ENCODE data around the gene SFRP5. TPM values are rescaled to one million over a fixed set of nuclear protein-coding genes. Genes with fewer than 3 reads are reported as not detected.

SFRP5 gene
- total and polyA plus RNA-seq, 10 of the 15 experiments (the other 5 are each of a cell fraction or from before 2014, with no cell fraction given), result not detected

DNA sequence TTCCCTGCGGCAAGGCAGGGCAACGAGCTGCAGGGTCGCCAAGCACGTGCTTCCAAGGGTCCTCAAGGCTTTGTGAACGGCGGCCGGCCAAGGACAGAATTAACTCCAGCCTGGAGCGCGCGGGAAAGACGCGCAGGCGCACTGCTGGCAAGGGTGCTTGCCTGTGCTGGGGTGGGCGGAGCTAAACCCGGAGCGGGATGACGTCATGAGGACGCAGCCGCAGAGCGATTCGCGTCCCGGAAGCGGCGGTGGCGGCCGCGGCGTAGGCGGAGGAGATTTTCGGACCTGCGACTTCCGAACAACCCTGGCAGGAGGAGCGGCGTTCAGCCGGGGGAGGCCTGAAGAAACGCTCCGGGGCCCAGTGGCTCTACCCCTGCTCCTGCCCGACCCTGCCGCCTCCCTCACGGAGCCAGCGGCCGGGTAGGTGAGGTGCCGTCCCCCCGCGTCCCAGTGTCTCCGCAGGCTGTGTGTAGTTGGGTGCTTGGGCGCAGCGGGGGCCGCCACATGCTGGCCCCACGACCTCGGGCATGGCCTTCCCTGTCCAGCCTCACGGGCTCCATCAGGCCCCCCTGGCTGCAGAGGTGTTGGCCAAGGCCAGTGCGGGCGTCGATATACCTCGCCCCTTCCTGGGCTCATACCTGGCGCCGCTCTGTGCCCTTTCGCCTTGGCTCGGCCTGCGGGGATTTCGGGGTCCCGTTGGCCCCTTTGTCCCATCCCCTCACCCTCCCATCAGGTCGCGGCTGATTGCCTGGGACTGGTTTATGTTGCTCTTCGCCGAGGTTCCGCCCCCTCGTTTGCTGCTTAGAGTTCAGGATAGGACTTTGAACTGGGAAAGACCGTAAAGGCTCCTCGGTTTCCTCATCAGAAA lies 34.7 kb downstream of the SFRP5 start, which contains the start of gene ZFYVE27 (continued):
- TF ChIP-seq JUNB (IDR thresholded peaks at IDR 0.05) (no peak), ELK1 (IDR thresholded peaks at IDR 0.05; ENCODE audit: low read depth, low read length) (0 out of 2 replicates have a peak, but pooled peaks have one; percentile 29), CBFB (IDR thresholded peaks at IDR 0.05; ENCODE audit: low read depth) (peak; percentile 77; the same call in 1 of the 2 replicates), SIX5 (IDR thresholded peaks at IDR 0.05; ENCODE audit: low read depth, low read length, severe bottlenecking) (no peak), SP1 (IDR thresholded peaks at IDR 0.05; ENCODE audit: low read depth, low read length) (peak; percentile 49), ZSCAN29 (IDR thresholded peaks at IDR 0.05) (no peak), MYB (IDR thresholded peaks at IDR 0.05; ENCODE audit: borderline replicate concordance, low read depth, low read length) (no peak), FOXM1 (IDR thresholded peaks at IDR 0.05; ENCODE audit: low read depth, low read length) (no peak), BHLHE40 (IDR thresholded peaks at IDR 0.05; ENCODE audit: borderline replicate concordance in 1 of 2, low read depth in 2 of 2, low read length in 1 of 2) (peak; percentile 72 to 90), REST (IDR thresholded peaks at IDR 0.05; ENCODE audit: low read depth, low read length) (no peak), RBBP5 (conservative IDR thresholded peaks at IDR 0.05) (no peak), SRF (IDR thresholded peaks at IDR 0.05; ENCODE audit: low read depth in 2 of 2, low read length in 2 of 2) (no peak), ESRRA (IDR thresholded peaks at IDR 0.05; ENCODE audit: low read length) (no peak), ZNF687 (IDR thresholded peaks at IDR 0.05) (peak; percentile 99), HDAC2 (IDR thresholded peaks at IDR 0.05) (no peak)
- TF ChIP-seq, protein P1, sequence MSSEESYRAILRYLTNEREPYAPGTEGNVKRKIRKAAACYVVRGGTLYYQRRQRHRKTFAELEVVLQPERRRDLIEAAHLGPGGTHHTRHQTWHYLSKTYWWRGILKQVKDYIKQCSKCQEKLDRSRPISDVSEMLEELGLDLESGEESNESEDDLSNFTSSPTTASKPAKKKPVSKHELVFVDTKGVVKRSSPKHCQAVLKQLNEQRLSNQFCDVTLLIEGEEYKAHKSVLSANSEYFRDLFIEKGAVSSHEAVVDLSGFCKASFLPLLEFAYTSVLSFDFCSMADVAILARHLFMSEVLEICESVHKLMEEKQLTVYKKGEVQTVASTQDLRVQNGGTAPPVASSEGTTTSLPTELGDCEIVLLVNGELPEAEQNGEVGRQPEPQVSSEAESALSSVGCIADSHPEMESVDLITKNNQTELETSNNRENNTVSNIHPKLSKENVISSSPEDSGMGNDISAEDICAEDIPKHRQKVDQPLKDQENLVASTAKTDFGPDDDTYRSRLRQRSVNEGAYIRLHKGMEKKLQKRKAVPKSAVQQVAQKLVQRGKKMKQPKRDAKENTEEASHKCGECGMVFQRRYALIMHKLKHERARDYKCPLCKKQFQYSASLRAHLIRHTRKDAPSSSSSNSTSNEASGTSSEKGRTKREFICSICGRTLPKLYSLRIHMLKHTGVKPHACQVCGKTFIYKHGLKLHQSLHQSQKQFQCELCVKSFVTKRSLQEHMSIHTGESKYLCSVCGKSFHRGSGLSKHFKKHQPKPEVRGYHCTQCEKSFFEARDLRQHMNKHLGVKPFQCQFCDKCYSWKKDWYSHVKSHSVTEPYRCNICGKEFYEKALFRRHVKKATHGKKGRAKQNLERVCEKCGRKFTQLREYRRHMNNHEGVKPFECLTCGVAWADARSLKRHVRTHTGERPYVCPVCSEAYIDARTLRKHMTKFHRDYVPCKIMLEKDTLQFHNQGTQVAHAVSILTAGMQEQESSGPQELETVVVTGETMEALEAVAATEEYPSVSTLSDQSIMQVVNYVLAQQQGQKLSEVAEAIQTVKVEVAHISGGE (CRISPR knock-in tag; IDR thresholded peaks at IDR 0.05), result no peak
